ENCODE measurements around the gene PDHA1. TPM values are rescaled to one million over a fixed set of nuclear protein-coding genes. Genes with fewer than 3 reads are reported as not detected.

PDHA1 gene
- total and polyA plus RNA-seq, 2 of the 8 experiments (the other 6 are each of a cell fraction or from before 2014, with no cell fraction given): 128 to 225 TPM

GRCh38 chrX:19343085-19343534, 617 bp upstream of the PDHA1 start (continued):
- TF ChIP-seq, protein P1, sequence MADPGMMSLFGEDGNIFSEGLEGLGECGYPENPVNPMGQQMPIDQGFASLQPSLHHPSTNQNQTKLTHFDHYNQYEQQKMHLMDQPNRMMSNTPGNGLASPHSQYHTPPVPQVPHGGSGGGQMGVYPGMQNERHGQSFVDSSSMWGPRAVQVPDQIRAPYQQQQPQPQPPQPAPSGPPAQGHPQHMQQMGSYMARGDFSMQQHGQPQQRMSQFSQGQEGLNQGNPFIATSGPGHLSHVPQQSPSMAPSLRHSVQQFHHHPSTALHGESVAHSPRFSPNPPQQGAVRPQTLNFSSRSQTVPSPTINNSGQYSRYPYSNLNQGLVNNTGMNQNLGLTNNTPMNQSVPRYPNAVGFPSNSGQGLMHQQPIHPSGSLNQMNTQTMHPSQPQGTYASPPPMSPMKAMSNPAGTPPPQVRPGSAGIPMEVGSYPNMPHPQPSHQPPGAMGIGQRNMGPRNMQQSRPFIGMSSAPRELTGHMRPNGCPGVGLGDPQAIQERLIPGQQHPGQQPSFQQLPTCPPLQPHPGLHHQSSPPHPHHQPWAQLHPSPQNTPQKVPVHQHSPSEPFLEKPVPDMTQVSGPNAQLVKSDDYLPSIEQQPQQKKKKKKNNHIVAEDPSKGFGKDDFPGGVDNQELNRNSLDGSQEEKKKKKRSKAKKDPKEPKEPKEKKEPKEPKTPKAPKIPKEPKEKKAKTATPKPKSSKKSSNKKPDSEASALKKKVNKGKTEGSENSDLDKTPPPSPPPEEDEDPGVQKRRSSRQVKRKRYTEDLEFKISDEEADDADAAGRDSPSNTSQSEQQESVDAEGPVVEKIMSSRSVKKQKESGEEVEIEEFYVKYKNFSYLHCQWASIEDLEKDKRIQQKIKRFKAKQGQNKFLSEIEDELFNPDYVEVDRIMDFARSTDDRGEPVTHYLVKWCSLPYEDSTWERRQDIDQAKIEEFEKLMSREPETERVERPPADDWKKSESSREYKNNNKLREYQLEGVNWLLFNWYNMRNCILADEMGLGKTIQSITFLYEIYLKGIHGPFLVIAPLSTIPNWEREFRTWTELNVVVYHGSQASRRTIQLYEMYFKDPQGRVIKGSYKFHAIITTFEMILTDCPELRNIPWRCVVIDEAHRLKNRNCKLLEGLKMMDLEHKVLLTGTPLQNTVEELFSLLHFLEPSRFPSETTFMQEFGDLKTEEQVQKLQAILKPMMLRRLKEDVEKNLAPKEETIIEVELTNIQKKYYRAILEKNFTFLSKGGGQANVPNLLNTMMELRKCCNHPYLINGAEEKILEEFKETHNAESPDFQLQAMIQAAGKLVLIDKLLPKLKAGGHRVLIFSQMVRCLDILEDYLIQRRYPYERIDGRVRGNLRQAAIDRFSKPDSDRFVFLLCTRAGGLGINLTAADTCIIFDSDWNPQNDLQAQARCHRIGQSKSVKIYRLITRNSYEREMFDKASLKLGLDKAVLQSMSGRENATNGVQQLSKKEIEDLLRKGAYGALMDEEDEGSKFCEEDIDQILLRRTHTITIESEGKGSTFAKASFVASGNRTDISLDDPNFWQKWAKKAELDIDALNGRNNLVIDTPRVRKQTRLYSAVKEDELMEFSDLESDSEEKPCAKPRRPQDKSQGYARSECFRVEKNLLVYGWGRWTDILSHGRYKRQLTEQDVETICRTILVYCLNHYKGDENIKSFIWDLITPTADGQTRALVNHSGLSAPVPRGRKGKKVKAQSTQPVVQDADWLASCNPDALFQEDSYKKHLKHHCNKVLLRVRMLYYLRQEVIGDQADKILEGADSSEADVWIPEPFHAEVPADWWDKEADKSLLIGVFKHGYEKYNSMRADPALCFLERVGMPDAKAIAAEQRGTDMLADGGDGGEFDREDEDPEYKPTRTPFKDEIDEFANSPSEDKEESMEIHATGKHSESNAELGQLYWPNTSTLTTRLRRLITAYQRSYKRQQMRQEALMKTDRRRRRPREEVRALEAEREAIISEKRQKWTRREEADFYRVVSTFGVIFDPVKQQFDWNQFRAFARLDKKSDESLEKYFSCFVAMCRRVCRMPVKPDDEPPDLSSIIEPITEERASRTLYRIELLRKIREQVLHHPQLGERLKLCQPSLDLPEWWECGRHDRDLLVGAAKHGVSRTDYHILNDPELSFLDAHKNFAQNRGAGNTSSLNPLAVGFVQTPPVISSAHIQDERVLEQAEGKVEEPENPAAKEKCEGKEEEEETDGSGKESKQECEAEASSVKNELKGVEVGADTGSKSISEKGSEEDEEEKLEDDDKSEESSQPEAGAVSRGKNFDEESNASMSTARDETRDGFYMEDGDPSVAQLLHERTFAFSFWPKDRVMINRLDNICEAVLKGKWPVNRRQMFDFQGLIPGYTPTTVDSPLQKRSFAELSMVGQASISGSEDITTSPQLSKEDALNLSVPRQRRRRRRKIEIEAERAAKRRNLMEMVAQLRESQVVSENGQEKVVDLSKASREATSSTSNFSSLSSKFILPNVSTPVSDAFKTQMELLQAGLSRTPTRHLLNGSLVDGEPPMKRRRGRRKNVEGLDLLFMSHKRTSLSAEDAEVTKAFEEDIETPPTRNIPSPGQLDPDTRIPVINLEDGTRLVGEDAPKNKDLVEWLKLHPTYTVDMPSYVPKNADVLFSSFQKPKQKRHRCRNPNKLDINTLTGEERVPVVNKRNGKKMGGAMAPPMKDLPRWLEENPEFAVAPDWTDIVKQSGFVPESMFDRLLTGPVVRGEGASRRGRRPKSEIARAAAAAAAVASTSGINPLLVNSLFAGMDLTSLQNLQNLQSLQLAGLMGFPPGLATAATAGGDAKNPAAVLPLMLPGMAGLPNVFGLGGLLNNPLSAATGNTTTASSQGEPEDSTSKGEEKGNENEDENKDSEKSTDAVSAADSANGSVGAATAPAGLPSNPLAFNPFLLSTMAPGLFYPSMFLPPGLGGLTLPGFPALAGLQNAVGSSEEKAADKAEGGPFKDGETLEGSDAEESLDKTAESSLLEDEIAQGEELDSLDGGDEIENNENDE (IDR thresholded peaks at IDR 0.05; ENCODE audit: insufficient replicate concordance, low read length): no peak
- TF ChIP-seq NANOG (IDR thresholded peaks at IDR 0.05; ENCODE audit: insufficient read depth, low read depth, low read length, poor library complexity, severe bottlenecking) (no peak), SRF (IDR thresholded peaks at IDR 0.05; ENCODE audit: low read depth, low read length) (no peak)

Measured in H1 (cell line).